Spleen (tissue), 11 donors: ENCODE results near the gene MMP17. TPM values are rescaled to one million over a fixed set of nuclear protein-coding genes. Genes with fewer than 3 reads are reported as not detected.

Source experiments
- DNase-seq: peaks from one replicate; pipeline ENCODE4 v3.0.0-alpha.2; 2020
- H3K27ac ChIP-seq, 8 donors: fragments of 200-600 bp; sonication (generic) in 7 of 8; 1 replicate in 4 of 8; 2 replicates in 4 of 8; pipeline versions ENCODE4 v1.5.0 to v1.8.0; 2016 to 2021; ENCODE audit warnings: inconsistent platforms in 4 of 8, mild to moderate bottlenecking in 4 of 8, moderate library complexity in 1 of 8
- H3K27me3 ChIP-seq, 7 donors: fragments of 200-600 bp; sonication (generic) in 6 of 7; replicated peaks in 1 of 7; 1 replicate in 4 of 7; 2 replicates in 3 of 7; pipeline versions ENCODE4 v1.5.0 to v1.8.0; 2016 to 2021; ENCODE audit warnings: inconsistent platforms in 3 of 7, mild to moderate bottlenecking in 1 of 7
- H3K36me3 ChIP-seq, 6 donors: fragments of 200-600 bp; sonication (generic) in 5 of 6; 1 replicate in 4 of 6; 2 replicates in 2 of 6; pipeline versions ENCODE4 v1.5.0 to v1.8.0; 2016 to 2021; ENCODE audit warnings: inconsistent platforms in 2 of 6
- H3K4me1 ChIP-seq, 6 donors: fragments of 200-600 bp; sonication (generic) in 5 of 6; 1 replicate in 3 of 6; 2 replicates in 3 of 6; pipeline versions ENCODE4 v1.5.0 to v1.8.0; 2016 to 2021; ENCODE audit warnings: inconsistent platforms in 3 of 6
- H3K4me3 ChIP-seq, 8 donors: fragments of 200-600 bp; sonication (generic) in 7 of 8; 1 replicate in 4 of 8; 2 replicates in 4 of 8; pipeline versions ENCODE4 v1.5.0 to v1.8.0; 2016 to 2021; ENCODE audit warnings: inconsistent platforms in 4 of 8, mild to moderate bottlenecking in 4 of 8, moderate library complexity in 2 of 8
- H3K9me3 ChIP-seq, 8 donors: fragments of 200-600 bp; sonication (generic) in 7 of 8; 1 replicate in 4 of 8; 2 replicates in 4 of 8; pipeline versions ENCODE4 v1.5.0 to v1.8.0; 2016 to 2021; ENCODE audit warnings: inconsistent platforms in 4 of 8
- POLR2A ChIP-seq, 3 donors: fragments of 450-650 bp; IDR thresholded peaks; one replicate each; pipeline ENCODE4 v1.5.1; 2017; ENCODE audit warnings: antibody characterized with exemption in 3 of 3, mild to moderate bottlenecking in 1 of 3
- POLR2AphosphoS5 ChIP-seq, 3 donors: sonication (generic); formaldehyde crosslinking; IDR thresholded peaks; one replicate each; pipeline ENCODE4 v1.5.1; 2017; ENCODE audit warnings: antibody characterized with exemption in 3 of 3
- WGBS, 5 donors: extraction: QIAGEN DNeasy Blood & Tissue Kit in 3 of 5; methylation state at CpG; one replicate each; pipeline versions ENCODE4 v1.1.5 to v1.1.7; 2013 to 2018; 5-methylcytosine and 5-hydroxymethylcytosine counted together
- intact Hi-C: fragments of 100-400 bp; cut with DNase I; formaldehyde crosslinking; loops from one replicate; pipeline ENCODE4 v1.15.0; 2023; ENCODE audit warnings: low total_unique reads
- polyA plus RNA-seq, 3 donors: library from polyadenylated mRNA; stranded (reverse); fragments of 200-250 nt; gene quantifications; one replicate each; pipeline ENCODE4 v1.2.1, GENCODE V29; 2013
- total RNA-seq, 7 donors: library from RNA; depleted of rRNA in 3 of 7; stranded (reverse); fragments of >200 nt in 3 of 7; fragmentation: NEBNext Ultra II Directional in 4 of 7; extraction: Animal tissue kit (Norgen Biotek cat#: 25700) in 4 of 7; gene quantifications; one replicate each; pipeline versions ENCODE4 v1.1.0 to v1.2.1, GENCODE V29; 2016 to 2021
- TF ChIP-seq, protein P1 (sequence below), 11 experiments: fragments of 200-600 bp in 7 of 11; fragments of 450-650 bp in 4 of 11; sonication (generic) in 4 of 11; IDR thresholded peaks in 8 of 11; conservative IDR thresholded peaks in 3 of 11; 1 replicate in 7 of 11; 2 replicates in 4 of 11; pipeline versions ENCODE4 v1.4.0 to v1.8.0; 2016 to 2021; ENCODE audit warnings: antibody characterized with exemption in 11 of 11, inconsistent platforms in 4 of 11, mild to moderate bottlenecking in 1 of 11
- donor health status: healthy with polysubstance abuse.
- donor health status: DM: no; HTN: no; CAD: no; lungs with moderate emphysema.
- donor health status: DM: no; HTN: no; CAD: no.
- donor health status: Bipolar disorder and iron deficiency.
- donor health status: healthy.
- donor health status: DM: no; HTN: no; CAD: no.
- donor health status: DM: yes; HTN: yes; CAD: no.

The MMP17 gene
- total and polyA plus RNA-seq, 10 donors, result 1.4 to 8.4 (median 3.5) TPM

DNA sequence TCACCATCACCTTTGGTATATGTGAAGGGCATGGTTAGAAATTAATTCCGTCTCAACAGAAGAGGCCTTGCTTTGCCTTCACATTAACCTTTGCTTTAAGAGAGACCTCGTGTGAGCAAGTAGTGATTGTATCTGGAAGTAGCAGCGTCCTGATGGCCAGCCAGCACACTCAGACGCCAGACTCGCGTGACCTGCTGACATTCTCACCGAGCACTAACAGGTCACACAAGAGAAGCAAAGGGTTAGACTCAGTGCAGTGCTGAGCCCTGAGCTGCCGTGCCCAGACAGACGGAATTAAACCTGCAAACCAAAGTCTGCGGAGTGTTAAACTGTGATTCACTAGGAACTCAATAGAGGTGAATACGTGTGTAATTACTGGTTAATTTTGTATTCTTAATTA, 40.1 kb upstream of the MMP17 start:
- Histone ChIP-seq H3K4me1 (peaks cover 0 to 3% (median 0%) of the 10 kb centered on the region in 6 donors), H3K9me3 (no peaks in the 10 kb centered on the region), H3K4me3 (no peak overlapping the region), H3K27ac (no peak overlapping the region), H3K36me3 (peaks cover 3 to 97% (median 71%) of the 10 kb centered on the region in 6 donors), H3K27me3 (no peaks in the 10 kb centered on the region)
- peak; percentile 20 for DNase-seq
- no peak for TF ChIP-seq POLR2A (IDR thresholded peaks at IDR 0.05)
- TF ChIP-seq, protein P1, sequence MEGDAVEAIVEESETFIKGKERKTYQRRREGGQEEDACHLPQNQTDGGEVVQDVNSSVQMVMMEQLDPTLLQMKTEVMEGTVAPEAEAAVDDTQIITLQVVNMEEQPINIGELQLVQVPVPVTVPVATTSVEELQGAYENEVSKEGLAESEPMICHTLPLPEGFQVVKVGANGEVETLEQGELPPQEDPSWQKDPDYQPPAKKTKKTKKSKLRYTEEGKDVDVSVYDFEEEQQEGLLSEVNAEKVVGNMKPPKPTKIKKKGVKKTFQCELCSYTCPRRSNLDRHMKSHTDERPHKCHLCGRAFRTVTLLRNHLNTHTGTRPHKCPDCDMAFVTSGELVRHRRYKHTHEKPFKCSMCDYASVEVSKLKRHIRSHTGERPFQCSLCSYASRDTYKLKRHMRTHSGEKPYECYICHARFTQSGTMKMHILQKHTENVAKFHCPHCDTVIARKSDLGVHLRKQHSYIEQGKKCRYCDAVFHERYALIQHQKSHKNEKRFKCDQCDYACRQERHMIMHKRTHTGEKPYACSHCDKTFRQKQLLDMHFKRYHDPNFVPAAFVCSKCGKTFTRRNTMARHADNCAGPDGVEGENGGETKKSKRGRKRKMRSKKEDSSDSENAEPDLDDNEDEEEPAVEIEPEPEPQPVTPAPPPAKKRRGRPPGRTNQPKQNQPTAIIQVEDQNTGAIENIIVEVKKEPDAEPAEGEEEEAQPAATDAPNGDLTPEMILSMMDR (IDR thresholded peaks at IDR 0.05 in 8 of 11, conservative IDR thresholded peaks at IDR 0.05 in 3 of 11), result no peak
- no peak for TF ChIP-seq POLR2AphosphoS5 (IDR thresholded peaks at IDR 0.05)
- 88 to 95% (median 95%) methylated on average over 11 of the region's 11 CpGs for WGBS, 5 donors
- intact Hi-C loops, result no loop called here

DNA sequence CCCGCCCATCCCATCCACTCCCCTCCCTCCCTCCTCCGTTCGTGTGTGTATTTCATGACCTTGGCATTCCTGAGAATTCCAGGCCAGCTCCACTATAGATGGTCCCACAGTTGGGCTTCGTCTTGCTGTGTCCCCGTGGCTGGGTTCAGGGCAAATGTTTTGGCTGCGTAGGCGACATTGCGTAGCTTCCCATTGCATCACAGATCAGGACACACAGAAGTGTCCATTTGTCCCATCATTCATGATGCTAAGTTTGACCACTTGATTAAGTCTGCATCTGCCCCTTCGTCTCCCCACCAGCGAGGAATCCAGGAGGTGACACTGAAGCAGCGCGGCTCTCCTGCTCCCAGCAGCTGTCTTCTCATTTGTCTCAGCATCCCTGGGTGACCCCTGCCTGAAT, 38.6 kb upstream of the MMP17 start:
- Histone ChIP-seq H3K4me1 (no peaks in the 10 kb centered on the region), H3K9me3 (no peaks in the 10 kb centered on the region), H3K27ac (no peak overlapping the region), H3K27me3 (no peaks in the 10 kb centered on the region), H3K4me3 (no peak overlapping the region), H3K36me3 (peaks cover 3 to 100% (median 84%) of the 10 kb centered on the region in 6 donors)
- TF ChIP-seq POLR2AphosphoS5 (IDR thresholded peaks at IDR 0.05), result no peak
- TF ChIP-seq POLR2A (IDR thresholded peaks at IDR 0.05), result no peak
- TF ChIP-seq, protein P1 (IDR thresholded peaks at IDR 0.05 in 8 of 11, conservative IDR thresholded peaks at IDR 0.05 in 3 of 11), result no peak
- 85 to 90% (median 88%) methylated on average over 12 of the region's 12 CpGs for WGBS, 5 donors
- DNase-seq, result no peak
- intact Hi-C loops, result no loop called here

DNA sequence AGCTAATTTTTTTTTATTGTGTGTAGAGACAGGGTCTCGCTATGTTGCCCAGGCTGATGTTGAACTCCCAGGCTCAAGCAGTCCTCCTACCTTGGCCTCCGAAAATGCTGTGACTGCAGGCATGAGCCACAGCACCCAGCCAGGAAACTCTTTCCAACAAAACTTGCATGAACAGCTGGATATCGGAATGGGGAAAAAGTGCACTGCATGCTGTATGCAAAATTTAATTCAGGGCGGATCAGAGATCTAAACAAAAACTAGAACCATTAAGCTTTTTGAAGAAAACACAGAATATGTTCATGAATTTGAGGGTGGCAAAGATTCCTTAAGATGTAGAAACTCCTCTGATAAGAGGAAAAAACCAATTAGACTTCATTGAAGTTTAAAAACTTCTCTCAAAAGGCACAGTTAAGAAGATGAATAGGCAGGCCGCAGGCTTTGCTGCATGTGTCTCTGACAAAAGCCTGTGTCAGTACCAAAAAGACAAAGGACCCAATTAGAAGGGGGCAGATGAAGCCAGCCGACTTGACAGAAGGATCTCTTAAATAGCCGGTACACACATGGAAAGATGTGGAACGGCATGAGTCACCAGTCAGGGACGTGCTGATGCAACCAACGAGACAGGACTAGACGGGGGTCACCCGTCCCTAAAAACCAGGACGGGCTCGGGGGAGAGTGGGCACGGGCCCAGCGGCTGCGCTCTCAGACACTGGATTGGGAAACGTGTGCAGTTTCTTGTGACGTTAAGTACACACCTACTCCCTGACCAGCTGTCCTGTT, 34.8 kb upstream of the MMP17 start:
- Histone ChIP-seq H3K27me3 (no peaks in the 10 kb centered on the region), H3K4me1 (peaks cover 6 to 19% (median 8%) of the 10 kb centered on the region in 6 donors), H3K4me3 (no peak overlapping the region), H3K36me3 (peaks cover 0 to 96% (median 71%) of the 10 kb centered on the region in 6 donors), H3K9me3 (no peaks in the 10 kb centered on the region), H3K27ac (no peak overlapping the region)
- intact Hi-C loops, result no loop called here
- WGBS, 5 donors, result 83 to 92% (median 85%) methylated on average over 19 of the region's 19 CpGs
- no peak for DNase-seq
- no peak for TF ChIP-seq POLR2A (IDR thresholded peaks at IDR 0.05)
- TF ChIP-seq POLR2AphosphoS5 (IDR thresholded peaks at IDR 0.05), result peak in 1 of 3 donors; percentile 39
- TF ChIP-seq, protein P1 (IDR thresholded peaks at IDR 0.05 in 8 of 11, conservative IDR thresholded peaks at IDR 0.05 in 3 of 11), result no peak

DNA sequence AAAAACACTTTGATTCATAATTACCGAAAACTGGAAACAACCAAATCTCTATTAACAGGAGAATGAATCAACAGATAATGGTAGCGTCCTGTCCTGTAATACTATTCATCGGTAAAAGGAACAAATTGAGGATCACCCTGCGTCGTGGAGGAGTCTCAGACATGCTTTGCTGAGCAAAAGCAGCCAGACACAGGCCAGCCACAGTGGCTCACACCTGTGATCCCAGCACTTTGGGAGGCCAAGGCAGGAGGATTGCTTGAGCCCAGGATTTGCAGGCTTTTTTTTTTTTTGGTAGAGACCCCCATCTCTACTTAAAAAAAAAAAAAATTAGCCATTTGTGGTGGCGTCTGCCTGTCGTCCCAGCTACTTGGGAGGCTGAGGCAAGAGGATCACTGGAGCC, 34.1 kb upstream of the MMP17 start:
- Histone ChIP-seq H3K27ac (no peak overlapping the region), H3K9me3 (no peaks in the 10 kb centered on the region), H3K36me3 (peaks cover 0 to 96% (median 71%) of the 10 kb centered on the region in 6 donors), H3K27me3 (no peaks in the 10 kb centered on the region), H3K4me3 (no peak overlapping the region), H3K4me1 (peaks cover 6 to 19% (median 8%) of the 10 kb centered on the region in 6 donors)
- DNase-seq, result no peak
- intact Hi-C loops, result no loop called here
- TF ChIP-seq POLR2A (IDR thresholded peaks at IDR 0.05) (no peak), POLR2AphosphoS5 (IDR thresholded peaks at IDR 0.05) (no peak)
- TF ChIP-seq, protein P1 (IDR thresholded peaks at IDR 0.05 in 8 of 11, conservative IDR thresholded peaks at IDR 0.05 in 3 of 11), result no peak
- WGBS, 5 donors, result 93 to 99% (median 97%) methylated on average over 7 of the region's 7 CpGs
